Vagina (tissue), 2 donors: ENCODE measurements around the gene RPS6KL1.

Experiments used
- CTCF ChIP-seq, 3 experiments: fragments of 450-650 bp in 2 of 3; fragments of 200-600 bp in 1 of 3; sonication (generic) in 1 of 3; IDR thresholded peaks; one replicate each; pipeline ENCODE4 v1.5.1; 2017 to 2019; ENCODE audit warnings: antibody characterized with exemption in 3 of 3, mild to moderate bottlenecking in 2 of 3, moderate library complexity in 2 of 3
- POLR2A ChIP-seq, 2 donors: fragments of 450-650 bp; IDR thresholded peaks; one replicate each; pipeline ENCODE4 v1.6.1; 2017; ENCODE audit warnings: antibody characterized with exemption in 2 of 2, mild to moderate bottlenecking in 2 of 2, moderate library complexity in 2 of 2
- POLR2AphosphoS5 ChIP-seq, 2 donors: sonication (generic); formaldehyde crosslinking; IDR thresholded peaks; one replicate each; pipeline ENCODE4 v1.9.0; 2017; ENCODE audit warnings: antibody characterized with exemption in 2 of 2, mild to moderate bottlenecking in 2 of 2, low read depth in 1 of 2; ENCODE audit not compliant: insufficient read depth in 1 of 2

- TF ChIP-seq CTCF (IDR thresholded peaks at IDR 0.05) (no peak), POLR2AphosphoS5 (IDR thresholded peaks at IDR 0.05; ENCODE audit: insufficient read depth in 1 of 2, low read depth in 1 of 2) (no peak), POLR2A (IDR thresholded peaks at IDR 0.05) (no peak)
Observed at GRCh38 chr14:74855021-74855420, 68.0 kb downstream of the RPS6KL1 start.
